ENCODE results near the gene KCNQ1OT1. TPM values are rescaled to one million over a fixed set of nuclear protein-coding genes. Genes with fewer than 3 reads are reported as not detected.
A peak's percentile ranks its signal among the peaks of the same experiment; 100 is the strongest.

Gene KCNQ1OT1
- polyA plus RNA-seq, 3 donors, result 1.1 to 2.3 (median 1.4) TPM

GRCh38 chr11:2728128-2728662 is 28.4 kb upstream of the KCNQ1OT1 start:
- DNase-seq (ENCODE audit: extremely low read depth in 1 of 11, low read depth in 9 of 11, low spot score in 4 of 11), result no peak

GRCh38 chr11:2726964-2727363 is 27.2 kb upstream of the KCNQ1OT1 start:
- DNase-seq (ENCODE audit: extremely low read depth in 1 of 11, low read depth in 9 of 11, low spot score in 4 of 11), result no peak

GRCh38 chr11:2725368-2726300 is 25.8 kb upstream of the KCNQ1OT1 start:
- DNase-seq (ENCODE audit: extremely low read depth in 1 of 11, low read depth in 9 of 11, low spot score in 4 of 11), result peak in 9 of 11 donors; percentile 59 to 84 (median 64)

- no peak for DNase-seq (ENCODE audit: extremely low read depth in 1 of 11, low read depth in 9 of 11, low spot score in 4 of 11)
These were observed 25.0 kb upstream of the KCNQ1OT1 start for GRCh38 chr11:2724653-2725367.

GRCh38 chr11:2724104-2724503 is 24.3 kb upstream of the KCNQ1OT1 start:
- peak in 7 of 11 donors; percentile 49 to 81 (median 64) for DNase-seq (ENCODE audit: extremely low read depth in 1 of 11, low read depth in 9 of 11, low spot score in 4 of 11)

- DNase-seq (ENCODE audit: extremely low read depth in 1 of 11, low read depth in 9 of 11, low spot score in 4 of 11), result no peak
These were observed 23.2 kb upstream of the KCNQ1OT1 start for GRCh38 chr11:2722955-2723354.

GRCh38 chr11:2721210-2721916 is 21.6 kb upstream of the KCNQ1OT1 start:
- no peak for DNase-seq (ENCODE audit: extremely low read depth in 1 of 11, low read depth in 9 of 11, low spot score in 4 of 11)

GRCh38 chr11:2719831-2720590 is 20.2 kb upstream of the KCNQ1OT1 start:
- DNase-seq (ENCODE audit: extremely low read depth in 1 of 11, low read depth in 9 of 11, low spot score in 4 of 11), result no peak

GRCh38 chr11:2718817-2719438 is 19.1 kb upstream of the KCNQ1OT1 start:
- no peak for DNase-seq (ENCODE audit: extremely low read depth in 1 of 11, low read depth in 9 of 11, low spot score in 4 of 11)

GRCh38 chr11:2717561-2718325 is 17.9 kb upstream of the KCNQ1OT1 start:
- no peak for DNase-seq (ENCODE audit: extremely low read depth in 1 of 11, low read depth in 9 of 11, low spot score in 4 of 11)

- no peak for DNase-seq (ENCODE audit: extremely low read depth in 1 of 11, low read depth in 9 of 11, low spot score in 4 of 11)
These were observed 16.7 kb upstream of the KCNQ1OT1 start for GRCh38 chr11:2716376-2717095.

- no peak for DNase-seq (ENCODE audit: extremely low read depth in 1 of 11, low read depth in 9 of 11, low spot score in 4 of 11)
These were observed 16.0 kb upstream of the KCNQ1OT1 start for GRCh38 chr11:2715716-2716350.

GRCh38 chr11:2714871-2715270 is 15.1 kb upstream of the KCNQ1OT1 start:
- no peak for DNase-seq (ENCODE audit: extremely low read depth in 1 of 11, low read depth in 9 of 11, low spot score in 4 of 11)

GRCh38 chr11:2714463-2714800 is 14.6 kb upstream of the KCNQ1OT1 start:
- no peak for DNase-seq (ENCODE audit: extremely low read depth in 1 of 11, low read depth in 9 of 11, low spot score in 4 of 11)

- no peak for DNase-seq (ENCODE audit: extremely low read depth in 1 of 11, low read depth in 9 of 11, low spot score in 4 of 11)
These were observed 14.1 kb upstream of the KCNQ1OT1 start for GRCh38 chr11:2713661-2714462.

- DNase-seq (ENCODE audit: extremely low read depth in 1 of 11, low read depth in 9 of 11, low spot score in 4 of 11), result no peak
These were observed 13.3 kb upstream of the KCNQ1OT1 start for GRCh38 chr11:2713094-2713493.
